T follicular helper cell (primary cell): ENCODE results near the gene ATP6V0A4.
"Not testable (repeated sequence)": the region's sequence is repeated elsewhere in the genome, so short reads cannot be mapped to it uniquely, and the experiment has no call there.

ENCODE experiments used
- DNase-seq: peaks from one replicate; pipeline ENCODE4 v3.0.0-alpha.2; 2020; ENCODE audit warnings: low read depth

Gene ATP6V0A4

GRCh38 chr7:138750473-138750872 is 47.5 kb downstream of the ATP6V0A4 start:
- no peak for DNase-seq

GRCh38 chr7:138749960-138750359 is 48.0 kb downstream of the ATP6V0A4 start:
- no peak for DNase-seq

GRCh38 chr7:138748666-138749065 is 49.3 kb downstream of the ATP6V0A4 start:
- DNase-seq = no peak

DNA sequence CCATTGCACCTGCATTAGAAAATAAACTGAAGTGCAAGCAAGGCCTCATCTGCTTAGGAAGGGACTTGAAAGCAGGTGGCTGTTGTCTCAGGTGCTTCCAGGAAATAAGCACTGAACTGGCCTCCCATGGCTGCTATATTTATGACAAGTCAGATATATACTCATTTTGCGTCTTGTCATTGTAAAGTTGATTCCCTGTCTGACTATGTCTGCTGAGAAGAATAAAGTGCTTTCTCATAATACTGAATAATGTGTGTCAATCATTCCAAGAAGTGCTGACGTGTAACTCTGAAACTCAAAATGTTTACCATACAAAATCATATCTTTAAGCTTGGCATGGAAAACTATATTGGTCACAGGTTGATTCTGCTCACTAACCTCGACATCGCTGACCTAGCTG is 51.9 kb downstream of the ATP6V0A4 start:
- DNase-seq = no peak

DNA sequence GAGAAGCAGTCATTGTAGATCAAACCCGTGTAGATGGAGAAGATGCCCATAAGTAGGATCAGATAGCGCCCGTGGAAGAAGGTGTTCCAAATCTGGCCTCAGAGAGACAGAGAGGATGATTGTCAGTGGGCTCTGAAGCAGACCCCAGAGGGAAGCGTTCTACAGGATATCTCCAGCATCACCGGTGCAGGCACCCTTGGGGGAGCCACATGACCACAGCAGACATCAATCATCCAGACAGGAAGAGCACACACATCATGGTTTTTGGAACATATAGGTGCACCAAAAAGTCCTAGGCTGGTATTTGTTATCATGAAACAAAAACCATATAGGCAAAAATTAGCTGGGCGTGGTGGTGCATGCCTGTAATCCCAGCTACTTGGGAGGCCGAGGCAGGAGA is 52.8 kb downstream of the ATP6V0A4 start:
- no peak for DNase-seq

GRCh38 chr7:138741453-138741735 is 56.6 kb downstream of the ATP6V0A4 start:
- DNase-seq = no peak

GRCh38 chr7:138739859-138740258 is 58.1 kb downstream of the ATP6V0A4 start:
- DNase-seq = no peak

GRCh38 chr7:138738551-138739335 is 59.3 kb downstream of the ATP6V0A4 start:
- DNase-seq = peak; percentile 70

GRCh38 chr7:138738114-138738513 is 59.9 kb downstream of the ATP6V0A4 start:
- DNase-seq = no peak

GRCh38 chr7:138735399-138735798 is 62.6 kb downstream of the ATP6V0A4 start:
- DNase-seq = no peak

- not testable (repeated sequence) for DNase-seq
These were observed 66.3 kb downstream of the ATP6V0A4 start for GRCh38 chr7:138731733-138732132.

DNA sequence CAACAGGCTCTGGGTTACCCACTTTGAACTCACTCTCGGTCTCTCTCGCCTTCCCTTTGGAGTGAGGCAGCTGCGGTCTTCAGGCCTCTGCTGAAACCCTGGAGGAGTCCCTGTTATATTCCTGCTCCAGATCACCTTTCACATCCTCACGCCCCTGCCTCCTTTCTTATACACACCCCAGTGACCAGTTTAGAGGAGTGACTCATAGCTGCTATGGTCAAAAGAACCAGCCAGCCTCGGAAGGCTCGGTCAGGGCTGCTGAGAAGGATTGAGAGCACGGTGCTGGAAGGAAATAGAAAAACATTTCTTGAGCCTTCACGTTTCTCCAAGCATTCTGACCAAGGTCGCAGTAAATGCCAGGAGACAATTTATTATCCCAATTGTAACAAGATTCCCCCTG is 68.6 kb downstream of the ATP6V0A4 start:
- no peak for DNase-seq

DNA sequence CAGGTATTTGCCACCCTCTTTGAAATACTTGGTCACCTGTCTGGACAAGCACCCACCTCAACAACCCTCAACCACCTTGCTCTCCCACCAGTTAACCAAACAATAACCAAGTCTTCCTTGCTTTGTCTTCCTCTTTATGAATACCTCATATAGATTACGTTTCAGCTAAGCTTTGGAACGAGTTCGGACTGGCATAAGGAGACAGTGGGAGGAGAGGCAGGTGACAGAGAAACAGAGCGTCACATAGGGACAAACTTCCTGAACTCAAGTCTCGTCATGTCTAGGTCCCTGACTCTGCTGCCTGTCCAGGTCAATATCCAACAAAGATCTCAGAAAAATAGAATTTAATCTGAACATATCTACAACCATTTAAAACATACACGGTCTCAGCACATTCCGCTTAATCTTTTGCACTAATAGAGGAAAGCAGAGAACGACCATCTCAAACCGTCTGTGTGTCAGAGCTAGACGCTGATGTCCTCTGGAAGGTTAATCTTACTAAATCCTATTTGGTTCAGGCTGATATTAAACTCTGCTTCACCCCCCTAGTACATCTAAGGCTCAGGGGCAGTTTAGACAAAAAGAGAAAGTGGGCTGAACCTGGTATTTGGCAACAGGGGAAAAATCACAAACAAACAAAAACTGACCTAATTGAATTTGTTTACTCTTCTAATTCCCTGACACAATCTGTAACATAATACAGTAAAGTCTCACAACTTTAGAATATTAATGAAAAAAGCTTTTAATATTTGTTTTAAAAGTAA is 70.5 kb downstream of the ATP6V0A4 start:
- DNase-seq = no peak

DNA sequence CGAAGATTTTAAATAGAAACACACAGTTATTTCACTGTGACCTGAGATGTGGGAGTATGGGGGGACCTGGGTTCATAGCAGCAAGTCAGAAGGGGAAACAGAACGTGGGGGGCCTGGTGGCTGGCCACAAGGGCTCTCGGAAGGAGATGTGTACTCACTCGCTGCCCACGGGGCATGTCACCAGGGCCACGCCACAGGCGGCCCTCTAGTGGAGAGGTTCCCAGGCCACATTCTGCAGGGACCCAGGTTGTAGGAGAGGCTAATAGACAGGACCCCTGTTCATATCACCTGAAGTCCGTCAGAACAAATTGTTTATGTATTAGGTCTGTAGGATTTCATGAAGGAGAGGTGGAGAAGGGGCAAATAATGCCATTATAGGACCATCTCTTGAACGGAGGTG is 71.7 kb downstream of the ATP6V0A4 start:
- no peak for DNase-seq

- DNase-seq = no peak
These were observed 77.7 kb downstream of the ATP6V0A4 start for GRCh38 chr7:138720286-138720685.

- DNase-seq = no peak
These were observed 81.1 kb downstream of the ATP6V0A4 start for GRCh38 chr7:138716889-138717288.

GRCh38 chr7:138713191-138713590 is 84.8 kb downstream of the ATP6V0A4 start:
- DNase-seq = no peak

DNA sequence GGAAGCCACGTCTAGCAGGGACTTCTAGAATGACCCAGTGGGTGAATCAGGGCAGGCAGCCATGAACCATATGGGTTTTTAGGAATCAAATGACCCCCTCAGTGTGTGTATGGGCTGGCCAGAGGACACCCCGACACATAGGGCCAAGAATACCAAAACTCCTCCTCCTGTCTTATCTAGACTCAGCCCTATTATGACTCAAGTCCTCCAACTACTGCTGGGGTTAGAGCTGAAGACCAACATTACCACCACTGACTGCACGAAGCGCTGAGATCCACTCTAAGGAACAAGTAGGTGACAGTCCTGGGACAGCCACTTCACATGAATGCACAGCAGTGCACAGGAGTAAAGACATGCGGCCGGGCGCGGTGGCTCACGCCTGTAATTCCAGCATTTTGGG is 85.3 kb downstream of the ATP6V0A4 start:
- DNase-seq = no peak

GRCh38 chr7:138710536-138711385 is 87.2 kb downstream of the ATP6V0A4 start:
- DNase-seq = no peak

- no peak for DNase-seq
These were observed 92.8 kb downstream of the ATP6V0A4 start for GRCh38 chr7:138705167-138705566.

DNA sequence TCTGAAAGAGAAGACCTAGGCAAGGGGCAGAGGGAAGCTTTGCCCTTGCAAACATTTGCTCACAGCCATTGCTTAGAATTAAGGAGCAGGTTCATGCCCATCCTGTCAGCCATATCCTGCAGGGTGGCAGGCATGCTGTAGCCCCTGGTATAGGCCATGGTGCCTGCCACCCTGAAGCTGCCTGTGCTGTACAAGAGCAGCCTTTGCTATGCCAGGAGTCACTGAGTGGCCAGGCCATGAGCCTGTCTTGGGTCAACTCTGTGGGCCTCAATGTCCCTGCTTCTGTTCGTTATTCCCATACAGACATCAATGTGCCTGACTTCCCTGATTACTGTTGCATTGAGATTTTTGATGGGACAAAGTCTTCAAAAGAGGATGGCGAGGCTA is 96.5 kb downstream of the ATP6V0A4 start:
- no peak for DNase-seq

GRCh38 chr7:138700857-138701536 is 97.0 kb downstream of the ATP6V0A4 start, which contains the start of gene SVOPL:
SVOPL (minus strand) TSS chr7:138701362; CDS start chr7:138679045, 22,317 bp downstream.
- DNase-seq = no peak
